ENCODE results near the gene SVBP.

- TF ChIP-seq, protein P1, sequence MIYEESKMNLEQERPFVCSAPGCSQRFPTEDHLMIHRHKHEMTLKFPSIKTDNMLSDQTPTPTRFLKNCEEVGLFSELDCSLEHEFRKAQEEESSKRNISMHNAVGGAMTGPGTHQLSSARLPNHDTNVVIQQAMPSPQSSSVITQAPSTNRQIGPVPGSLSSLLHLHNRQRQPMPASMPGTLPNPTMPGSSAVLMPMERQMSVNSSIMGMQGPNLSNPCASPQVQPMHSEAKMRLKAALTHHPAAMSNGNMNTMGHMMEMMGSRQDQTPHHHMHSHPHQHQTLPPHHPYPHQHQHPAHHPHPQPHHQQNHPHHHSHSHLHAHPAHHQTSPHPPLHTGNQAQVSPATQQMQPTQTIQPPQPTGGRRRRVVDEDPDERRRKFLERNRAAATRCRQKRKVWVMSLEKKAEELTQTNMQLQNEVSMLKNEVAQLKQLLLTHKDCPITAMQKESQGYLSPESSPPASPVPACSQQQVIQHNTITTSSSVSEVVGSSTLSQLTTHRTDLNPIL (CRISPR knock-in tag; IDR thresholded peaks at IDR 0.05; ENCODE audit: low read depth), result no peak
- TF ChIP-seq TSHZ2 (CRISPR knock-in tag; IDR thresholded peaks at IDR 0.05) (no peak), CSRNP3 (CRISPR knock-in tag; IDR thresholded peaks at IDR 0.05) (no peak), OSR1 (CRISPR knock-in tag; IDR thresholded peaks at IDR 0.05) (no peak), BACH2 (CRISPR knock-in tag; IDR thresholded peaks at IDR 0.05; ENCODE audit: borderline replicate concordance) (no peak), POU6F1 (CRISPR knock-in tag; IDR thresholded peaks at IDR 0.05; ENCODE audit: borderline replicate concordance, low read depth) (no peak), RARB (CRISPR knock-in tag; IDR thresholded peaks at IDR 0.05) (no peak), ISL1 (CRISPR knock-in tag; IDR thresholded peaks at IDR 0.05) (no peak), ZNF70 (CRISPR knock-in tag; IDR thresholded peaks at IDR 0.05) (no peak), ARNTL (CRISPR knock-in tag; IDR thresholded peaks at IDR 0.05; ENCODE audit: borderline replicate concordance, low read depth) (no peak), ZFP3 (CRISPR knock-in tag; IDR thresholded peaks at IDR 0.05) (no peak), TCF4 (CRISPR knock-in tag; IDR thresholded peaks at IDR 0.05; ENCODE audit: borderline replicate concordance) (no peak)
Observed at GRCh38 chr1:42817976-42818375, 779 bp upstream of the SVBP start.
